MM.1S (cell line): ENCODE results near the gene ESPL1.

Source experiments
- DNase-seq: peaks from one replicate; pipeline ENCODE4 v3.0.0-alpha.2; 2015
- H2AFZ ChIP-seq: fragments of 300-600 bp; sonication (generic); 2 replicates; pipeline ENCODE4 v1.6.0; 2016; ENCODE audit warnings: antibody characterized with exemption, low read length
- H3F3A ChIP-seq: fragments of 300-600 bp; sonication (generic); 2 replicates; pipeline ENCODE4 v1.6.1; 2016; ENCODE audit warnings: mild to moderate bottlenecking, antibody characterized with exemption, low read length, moderate library complexity, mixed read lengths; ENCODE audit not compliant: insufficient read depth
- H3K27ac ChIP-seq: fragments of 300-600 bp; sonication (generic); 2 replicates; pipeline ENCODE4 v1.5.1; 2016; ENCODE audit warnings: mild to moderate bottlenecking, low read length
- H3K27me3 ChIP-seq: fragments of 300-600 bp; sonication (generic); replicated peaks from 2 replicates; pipeline ENCODE4 v1.6.0; 2016; ENCODE audit warnings: low read length; ENCODE audit not compliant: insufficient read depth
- H3K36me3 ChIP-seq: fragments of 300-600 bp; sonication (generic); replicated peaks from 2 replicates; pipeline ENCODE4 v1.6.1; 2016; ENCODE audit warnings: mild to moderate bottlenecking, low read length, mixed read lengths; ENCODE audit not compliant: insufficient read depth
- H3K4me1 ChIP-seq: fragments of 300-600 bp; sonication (generic); 2 replicates; pipeline ENCODE4 v1.6.1; 2016; ENCODE audit warnings: low read length, mixed read lengths
- H3K4me2 ChIP-seq: fragments of 300-600 bp; sonication (generic); 2 replicates; pipeline ENCODE4 v1.6.0; 2016; ENCODE audit warnings: low read depth, low read length
- H3K4me3 ChIP-seq: fragments of 300-600 bp; sonication (generic); 2 replicates; pipeline ENCODE4 v1.5.1; 2016; ENCODE audit warnings: low read length, mixed read lengths
- H3K79me2 ChIP-seq: fragments of 300-600 bp; sonication (generic); 2 replicates; pipeline ENCODE4 v1.6.1; 2016; ENCODE audit warnings: mixed run types, low read length, mixed read lengths
- H3K9ac ChIP-seq: fragments of 300-600 bp; sonication (generic); 2 replicates; pipeline ENCODE4 v1.6.1; 2016; ENCODE audit warnings: low read length, mixed read lengths
- H3K9me2 ChIP-seq: fragments of 300-600 bp; sonication (generic); replicated peaks from 2 replicates; pipeline ENCODE4 v1.6.1; 2016; ENCODE audit warnings: mild to moderate bottlenecking, low read length, mixed read lengths; ENCODE audit not compliant: insufficient read depth
- H3K9me3 ChIP-seq: fragments of 300-600 bp; sonication (generic); replicated peaks from 2 replicates; pipeline ENCODE4 v1.6.1; 2016; ENCODE audit warnings: mild to moderate bottlenecking, low read length, mixed read lengths; ENCODE audit not compliant: insufficient read depth
- H4K20me1 ChIP-seq: fragments of 300-600 bp; sonication (generic); 2 replicates; pipeline ENCODE4 v1.6.1; 2016; ENCODE audit warnings: mild to moderate bottlenecking, low read length, moderate library complexity, mixed read lengths; ENCODE audit not compliant: insufficient read depth
- CTCF ChIP-seq: fragments of 300-600 bp; sonication (generic); IDR thresholded peaks from 2 replicates; pipeline ENCODE4 v1.5.1; 2016; ENCODE audit warnings: antibody characterized with exemption, low read length, mixed read lengths
- EZH2 ChIP-seq: fragments of 300-600 bp; sonication (generic); optimal IDR thresholded peaks from 2 replicates; pipeline ENCODE3; 2017; ENCODE audit warnings: low read depth, mild to moderate bottlenecking, antibody characterized with exemption, low read length, mixed read lengths
- EZH2phosphoT487 ChIP-seq: fragments of 300-600 bp; sonication (generic); IDR thresholded peaks from 2 replicates; pipeline ENCODE4 v1.6.1; 2018; ENCODE audit warnings: antibody characterized with exemption, low read length

ESPL1 gene

GRCh38 chr12:53279283-53279869 lies 11.3 kb downstream of the ESPL1 start:
- no peak overlapping the region for H2AFZ ChIP-seq
- H3K9me3 ChIP-seq, result no peaks in the 10 kb centered on the region
- peaks cover 3% of the 10 kb centered on the region for H3K79me2 ChIP-seq
- H4K20me1 ChIP-seq, result no peaks in the 10 kb centered on the region
- H3K36me3 ChIP-seq, result peaks cover 20% of the 10 kb centered on the region; the same call in 1 of the 2 replicates
- H3F3A ChIP-seq, result no peaks in the 10 kb centered on the region; the same call in 1 of the 2 replicates
- H3K9me2 ChIP-seq, result no peaks in the 10 kb centered on the region
- H3K4me1 ChIP-seq, result no peaks in the 10 kb centered on the region
- no peak overlapping the region for H3K27ac ChIP-seq
- H3K9ac ChIP-seq, result no peak overlapping the region
- TF ChIP-seq EZH2 (no peak), EZH2phosphoT487 (no peak), CTCF (no peak)
- DNase-seq, result no peak
- H3K27me3 ChIP-seq, result no peaks in the 10 kb centered on the region
- H3K4me3 ChIP-seq, result no peak overlapping the region
- H3K4me2 ChIP-seq, result no peak overlapping the region

GRCh38 chr12:53279888-53280498 lies 11.9 kb downstream of the ESPL1 start:
- no peak for DNase-seq
- no peak overlapping the region for H2AFZ ChIP-seq
- H3K9me2 ChIP-seq, result no peaks in the 10 kb centered on the region
- peaks cover 20% of the 10 kb centered on the region for H3K36me3 ChIP-seq
- no peak overlapping the region for H3K4me3 ChIP-seq
- no peaks in the 10 kb centered on the region for H3K9me3 ChIP-seq
- no peaks in the 10 kb centered on the region for H4K20me1 ChIP-seq
- no peak overlapping the region for H3K27ac ChIP-seq
- no peaks in the 10 kb centered on the region for H3F3A ChIP-seq
- no peaks in the 10 kb centered on the region for H3K27me3 ChIP-seq
- no peak for TF ChIP-seq EZH2
- no peak for TF ChIP-seq CTCF
- TF ChIP-seq EZH2phosphoT487, result no peak
- H3K79me2 ChIP-seq, result no peaks in the 10 kb centered on the region; the same call in 1 of the 2 replicates
- no peak overlapping the region for H3K4me2 ChIP-seq
- H3K4me1 ChIP-seq, result no peaks in the 10 kb centered on the region
- no peak overlapping the region for H3K9ac ChIP-seq

GRCh38 chr12:53286448-53286847 lies 18.3 kb downstream of the ESPL1 start:
- no peaks in the 10 kb centered on the region for H3K9me2 ChIP-seq
- H3F3A ChIP-seq, result no peaks in the 10 kb centered on the region
- H4K20me1 ChIP-seq, result no peaks in the 10 kb centered on the region
- H3K4me2 ChIP-seq, result no peak overlapping the region
- TF ChIP-seq CTCF (no peak), EZH2phosphoT487 (no peak), EZH2 (no peak)
- no peak overlapping the region for H3K9ac ChIP-seq
- H3K4me1 ChIP-seq, result no peaks in the 10 kb centered on the region
- H2AFZ ChIP-seq, result no peak overlapping the region
- H3K36me3 ChIP-seq, result peaks cover 15% of the 10 kb centered on the region
- H3K79me2 ChIP-seq, result no peaks in the 10 kb centered on the region
- H3K27me3 ChIP-seq, result no peaks in the 10 kb centered on the region
- no peak overlapping the region for H3K27ac ChIP-seq
- H3K4me3 ChIP-seq, result no peak overlapping the region
- no peak for DNase-seq
- no peaks in the 10 kb centered on the region for H3K9me3 ChIP-seq
